Right lobe of liver (tissue), 6 donors: ENCODE results near the gene HAUS7. TPM values are rescaled to one million over a fixed set of nuclear protein-coding genes. Genes with fewer than 3 reads are reported as not detected.

Experiments used
- ATAC-seq, 4 donors: fragments of 200-7000 bp; cut with Tn5 transposase; one replicate each; pipeline ENCODE4 v1.9.1; 2020; ENCODE audit warnings: mild to moderate bottlenecking in 4 of 4, moderate library complexity in 4 of 4
- DNase-seq, 3 donors: peaks; one replicate each; pipeline ENCODE4 v3.0.0-alpha.2; 2020
- H3K27ac ChIP-seq, 3 donors: fragments of 200-600 bp; one replicate each; pipeline ENCODE4 v1.8.0; 2022
- H3K27me3 ChIP-seq, 2 donors: fragments of 200-600 bp; one replicate each; pipeline ENCODE4 v1.8.0; 2022
- H3K36me3 ChIP-seq, 4 donors: fragments of 200-600 bp; sonication (generic) in 1 of 4; one replicate each; pipeline versions ENCODE4 v1.5.1 to v1.8.0; 2017 to 2022; ENCODE audit warnings: control low read depth in 1 of 4
- H3K4me1 ChIP-seq, 4 donors: fragments of 200-600 bp; sonication (generic) in 1 of 4; one replicate each; pipeline versions ENCODE4 v1.5.1 to v1.8.0; 2017 to 2022; ENCODE audit warnings: control low read depth in 1 of 4
- H3K4me3 ChIP-seq, 3 donors: fragments of 200-600 bp; one replicate each; pipeline ENCODE4 v1.8.0; 2022
- H3K9me3 ChIP-seq, 4 donors: fragments of 200-600 bp; sonication (generic) in 1 of 4; one replicate each; pipeline versions ENCODE4 v1.5.1 to v1.8.0; 2017 to 2022; ENCODE audit warnings: control low read depth in 1 of 4
- POLR2A ChIP-seq: fragments of 450-650 bp; IDR thresholded peaks from one replicate; pipeline ENCODE4 v1.6.1; 2017; ENCODE audit warnings: antibody characterized with exemption, mild to moderate bottlenecking
- WGBS: methylation state at CpG from one replicate; pipeline ENCODE4 v1.1.6; 2018; ENCODE audit warnings: low coverage, low lambda C conversion rate; ENCODE audit not compliant: insufficient coverage; ENCODE audit errors: missing lambda C conversion rate; 5-methylcytosine and 5-hydroxymethylcytosine counted together
- intact Hi-C, 2 donors: fragments of 100-400 bp; cut with DNase I; formaldehyde crosslinking; loops; one replicate each; pipeline versions ENCODE4 v1.11.2 to v1.14.1; 2022
- total RNA-seq, 6 experiments: library from RNA; depleted of rRNA in 2 of 6; stranded (reverse); fragments of >200 nt in 2 of 6; fragmentation: NEBNext Ultra II Directional in 3 of 6; extraction: Animal tissue kit (Norgen Biotek cat#: 25700) in 3 of 6; gene quantifications; one replicate each; pipeline versions ENCODE4 v1.1.0 to v1.2.4, GENCODE V29; 2016 to 2023
- TF ChIP-seq, protein P1 (sequence below), 4 donors: fragments of 200-600 bp in 3 of 4; fragments of 450-650 bp in 1 of 4; IDR thresholded peaks; one replicate each; pipeline versions ENCODE4 v1.5.1 to v1.8.0; 2016 to 2022; ENCODE audit warnings: antibody characterized with exemption in 4 of 4, mild to moderate bottlenecking in 2 of 4
- donor health status: DM: no; HTN: yes; CAD: no.
- donor health status: DM: no; HTN: no; CAD: no.
- donor health status: DM: no; HTN: no; CAD: no.
- donor health status: DM: no; HTN: yes; CAD: no.
- donor health status: DM: no; HTN: yes; CAD: no.

The HAUS7 gene
- total RNA-seq, 6 experiments from 2014 or later = 5.6 to 14.9 (median 8.8) TPM

DNA sequence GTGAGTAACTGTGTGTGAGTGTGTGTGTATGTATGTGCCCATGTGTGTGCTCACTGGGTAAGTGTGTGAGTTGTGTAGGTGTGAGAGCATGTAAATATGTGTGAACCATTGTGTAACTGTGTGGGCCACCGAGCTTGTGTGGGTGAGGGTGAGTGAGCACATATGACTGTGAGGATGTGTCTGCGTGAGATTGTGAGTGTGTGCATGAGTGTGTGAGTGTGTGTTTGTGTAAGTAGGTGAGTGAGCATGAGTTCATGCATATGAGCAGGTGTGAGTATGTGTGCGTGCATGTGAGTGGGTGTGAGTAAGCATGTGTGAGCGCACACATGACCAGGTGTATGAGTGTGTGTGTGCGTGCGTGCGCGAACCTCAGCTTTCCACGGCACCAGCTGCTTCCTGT lies 45.7 kb upstream of the HAUS7 start:
- Histone ChIP-seq H3K4me1 (no peaks in the 10 kb centered on the region), H3K9me3 (no peaks in the 10 kb centered on the region), H3K36me3 (no peaks in the 10 kb centered on the region), H3K27me3 (peaks cover 0 to 10% of the 10 kb centered on the region in 2 donors), H3K27ac (no peak overlapping the region), H3K4me3 (no peak overlapping the region)
- WGBS = 79% methylated on average over 6 of the region's 9 CpGs
- intact Hi-C loops = no loop called here
- ATAC-seq (no peak), DNase-seq (no peak)
- TF ChIP-seq, protein P1, sequence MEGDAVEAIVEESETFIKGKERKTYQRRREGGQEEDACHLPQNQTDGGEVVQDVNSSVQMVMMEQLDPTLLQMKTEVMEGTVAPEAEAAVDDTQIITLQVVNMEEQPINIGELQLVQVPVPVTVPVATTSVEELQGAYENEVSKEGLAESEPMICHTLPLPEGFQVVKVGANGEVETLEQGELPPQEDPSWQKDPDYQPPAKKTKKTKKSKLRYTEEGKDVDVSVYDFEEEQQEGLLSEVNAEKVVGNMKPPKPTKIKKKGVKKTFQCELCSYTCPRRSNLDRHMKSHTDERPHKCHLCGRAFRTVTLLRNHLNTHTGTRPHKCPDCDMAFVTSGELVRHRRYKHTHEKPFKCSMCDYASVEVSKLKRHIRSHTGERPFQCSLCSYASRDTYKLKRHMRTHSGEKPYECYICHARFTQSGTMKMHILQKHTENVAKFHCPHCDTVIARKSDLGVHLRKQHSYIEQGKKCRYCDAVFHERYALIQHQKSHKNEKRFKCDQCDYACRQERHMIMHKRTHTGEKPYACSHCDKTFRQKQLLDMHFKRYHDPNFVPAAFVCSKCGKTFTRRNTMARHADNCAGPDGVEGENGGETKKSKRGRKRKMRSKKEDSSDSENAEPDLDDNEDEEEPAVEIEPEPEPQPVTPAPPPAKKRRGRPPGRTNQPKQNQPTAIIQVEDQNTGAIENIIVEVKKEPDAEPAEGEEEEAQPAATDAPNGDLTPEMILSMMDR (IDR thresholded peaks at IDR 0.05) = no peak
- TF ChIP-seq POLR2A = no peak

DNA sequence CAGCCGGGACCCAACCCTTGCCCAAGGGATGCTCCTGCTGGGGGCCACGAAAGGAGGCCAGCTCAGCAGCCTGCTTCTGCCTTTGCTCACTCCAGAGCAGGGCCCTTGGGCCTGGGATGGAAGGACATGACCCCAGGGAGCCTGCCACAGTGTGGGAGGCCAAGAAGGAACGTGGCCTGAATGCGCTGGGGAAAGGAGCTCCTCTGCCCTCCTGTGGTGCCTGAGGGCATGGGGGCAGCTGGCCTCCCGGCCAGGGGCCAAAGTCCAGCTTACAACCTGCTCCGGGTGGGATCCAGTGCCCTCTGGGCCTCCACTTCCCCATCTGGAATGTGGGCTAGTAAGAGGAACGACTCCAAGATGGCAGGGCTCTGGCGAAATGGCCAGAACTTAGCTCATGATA lies 45.1 kb upstream of the HAUS7 start:
- H3K36me3 ChIP-seq = no peaks in the 10 kb centered on the region
- ATAC-seq = no peak
- intact Hi-C loops = no loop called here
- no peak for DNase-seq
- no peak overlapping the region for H3K4me3 ChIP-seq
- no CpG with 5 or more reads among the region's 8 CpGs for WGBS
- H3K27ac ChIP-seq = no peak overlapping the region
- no peaks in the 10 kb centered on the region for H3K9me3 ChIP-seq
- H3K27me3 ChIP-seq = peaks cover 0 to 6% of the 10 kb centered on the region in 2 donors
- no peak for TF ChIP-seq POLR2A
- TF ChIP-seq, protein P1 (IDR thresholded peaks at IDR 0.05) = no peak
- no peaks in the 10 kb centered on the region for H3K4me1 ChIP-seq

DNA sequence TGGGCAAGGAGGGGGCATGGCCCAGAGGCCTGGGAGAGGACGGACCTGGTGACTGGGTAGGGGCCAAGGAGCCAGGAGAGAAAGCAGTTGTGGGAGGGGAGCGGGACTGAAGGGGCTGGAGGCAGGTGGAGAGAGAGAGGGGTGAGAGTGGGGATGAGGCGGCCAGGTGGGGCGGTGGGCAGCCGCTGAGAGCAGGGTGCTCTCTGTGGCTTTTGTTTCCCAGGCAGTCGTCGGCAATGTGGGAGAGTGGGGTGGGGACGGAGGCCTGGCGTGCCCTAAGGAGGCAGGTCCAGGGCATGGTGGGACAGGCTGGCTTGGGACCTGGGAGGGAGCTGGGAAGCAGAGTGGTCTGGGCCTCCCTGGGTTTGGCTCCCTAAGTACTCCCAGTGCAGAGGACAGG lies 43.9 kb upstream of the HAUS7 start:
- no peaks in the 10 kb centered on the region for H3K36me3 ChIP-seq
- no peak overlapping the region for H3K4me3 ChIP-seq
- intact Hi-C loops = no loop called here
- H3K27ac ChIP-seq = no peak overlapping the region
- no peaks in the 10 kb centered on the region for H3K27me3 ChIP-seq
- ATAC-seq = no peak
- DNase-seq = no peak
- 63% methylated on average over 4 of the region's 9 CpGs for WGBS
- no peaks in the 10 kb centered on the region for H3K9me3 ChIP-seq
- TF ChIP-seq, protein P1 (IDR thresholded peaks at IDR 0.05) = no peak
- no peak for TF ChIP-seq POLR2A
- no peaks in the 10 kb centered on the region for H3K4me1 ChIP-seq

DNA sequence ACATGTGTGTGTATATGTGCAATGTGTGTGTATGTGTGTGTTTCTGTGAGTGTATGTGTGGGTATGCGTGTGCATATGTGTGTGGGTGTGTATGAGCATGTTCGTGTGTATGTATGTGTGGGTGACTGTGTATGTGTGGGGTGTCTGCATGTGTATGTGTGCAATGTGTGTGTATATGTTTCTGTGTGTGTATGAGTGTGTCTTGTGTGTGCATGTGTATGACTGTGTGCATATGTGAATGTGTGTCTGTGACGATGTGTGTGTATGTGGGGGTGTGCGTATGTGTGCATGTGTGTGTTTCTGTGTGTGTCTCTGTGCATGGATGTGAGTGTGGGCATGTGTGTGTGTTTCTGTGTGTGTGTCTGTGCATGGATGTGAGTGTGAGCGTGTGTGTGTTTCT lies 42.9 kb upstream of the HAUS7 start:
- no peak for DNase-seq
- intact Hi-C loops = no loop called here
- H3K4me3 ChIP-seq = no peak overlapping the region
- TF ChIP-seq, protein P1 (IDR thresholded peaks at IDR 0.05) = no peak
- TF ChIP-seq POLR2A = no peak
- no peak for ATAC-seq
- H3K27me3 ChIP-seq = no peaks in the 10 kb centered on the region
- H3K4me1 ChIP-seq = no peaks in the 10 kb centered on the region
- 67% methylated on average over 3 of the region's 5 CpGs for WGBS
- H3K27ac ChIP-seq = no peak overlapping the region
- no peaks in the 10 kb centered on the region for H3K9me3 ChIP-seq
- H3K36me3 ChIP-seq = no peaks in the 10 kb centered on the region

DNA sequence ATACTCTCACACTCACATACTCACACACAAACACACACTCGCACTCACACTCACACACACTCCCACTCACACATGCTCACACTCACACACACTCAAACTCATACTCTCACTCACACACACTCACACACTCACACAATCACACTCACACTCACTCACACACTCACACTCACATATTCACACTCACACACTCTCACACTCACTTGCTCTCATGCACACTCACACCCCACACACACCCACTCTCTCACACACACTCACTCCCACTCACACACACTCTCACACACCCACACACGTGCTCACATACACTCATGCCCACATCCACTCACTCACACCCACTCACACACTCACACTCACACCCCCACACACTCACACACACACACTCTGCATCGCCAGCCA lies 42.1 kb upstream of the HAUS7 start:
- TF ChIP-seq POLR2A = no peak
- TF ChIP-seq, protein P1 (IDR thresholded peaks at IDR 0.05) = no peak
- DNase-seq = no peak
- intact Hi-C loops = no loop called here
- Histone ChIP-seq H3K9me3 (no peaks in the 10 kb centered on the region), H3K27ac (no peak overlapping the region), H3K36me3 (no peaks in the 10 kb centered on the region), H3K4me1 (no peaks in the 10 kb centered on the region), H3K4me3 (no peak overlapping the region), H3K27me3 (no peaks in the 10 kb centered on the region)
- WGBS = 51% methylated on average over 2 of the region's 3 CpGs
- no peak for ATAC-seq
